GM21825 (cell line): Measurements from ENCODE around the gene EMC9.
"Not testable (repeated sequence)": the region's sequence is repeated elsewhere in the genome, so short reads cannot be mapped to it uniquely, and the experiment has no call there.

Experiments
- ATAC-seq: cut with Tn5 transposase; IDR thresholded peaks from one replicate; pipeline ENCODE4 v1.9.1; 2021; ENCODE audit warnings: mild to moderate bottlenecking, moderate library complexity; ENCODE audit not compliant: unreplicated experiment

Gene EMC9

GRCh38 chr14:24110523-24110922 is 30.9 kb downstream of the EMC9 start:
- no peak for ATAC-seq

DNA sequence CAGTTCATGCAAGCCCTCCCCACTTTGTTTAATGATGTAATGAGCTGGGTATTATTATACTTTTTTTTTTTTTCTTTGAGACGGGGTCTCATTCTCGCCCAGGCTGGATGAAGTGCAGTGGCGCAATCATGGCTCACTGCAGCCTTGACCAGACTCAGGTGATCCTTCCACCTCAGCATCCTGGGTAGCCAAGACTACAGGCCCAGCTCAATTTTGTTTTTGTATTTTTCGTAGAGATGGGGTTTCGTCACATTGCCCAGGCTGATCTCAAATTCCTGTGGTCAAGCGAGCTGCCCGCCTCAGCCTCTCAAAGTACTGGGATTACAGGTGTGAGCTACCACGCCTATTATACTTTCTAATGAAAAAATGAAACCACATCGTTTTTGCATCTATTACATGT is 31.3 kb downstream of the EMC9 start:
- ATAC-seq, result no peak

GRCh38 chr14:24108336-24108874 is 33.0 kb downstream of the EMC9 start:
- peak; percentile 24 for ATAC-seq

DNA sequence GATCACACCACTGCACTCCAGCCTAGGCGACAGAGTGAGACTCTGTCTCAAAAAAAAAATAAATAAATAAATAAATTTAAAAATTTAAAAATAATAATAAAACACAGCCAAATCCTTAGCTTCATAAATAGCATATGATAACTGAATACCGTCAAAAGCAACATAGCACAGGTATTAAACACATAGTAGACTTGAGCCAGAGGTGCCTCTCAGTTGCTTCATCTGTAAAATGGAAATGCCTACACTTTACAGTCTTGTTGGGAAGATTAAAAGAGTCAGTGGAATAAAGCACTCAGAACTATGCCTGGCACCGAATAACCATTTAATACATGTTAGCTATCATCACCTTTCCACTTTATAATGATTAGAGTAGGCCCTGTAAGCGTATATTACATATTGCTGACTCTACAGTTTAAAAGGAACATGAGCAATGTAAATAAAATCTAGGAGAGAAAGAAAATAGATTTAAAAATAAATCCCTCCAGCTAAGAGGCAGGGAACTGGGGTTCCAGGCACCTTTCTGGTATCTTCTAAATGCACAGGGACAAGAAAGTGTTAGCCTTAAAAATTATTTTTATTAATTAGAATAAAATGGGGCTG is 34.6 kb downstream of the EMC9 start:
- ATAC-seq, result no peak

GRCh38 chr14:24105609-24106239 is 35.7 kb downstream of the EMC9 start:
- ATAC-seq, result not testable (repeated sequence)

DNA sequence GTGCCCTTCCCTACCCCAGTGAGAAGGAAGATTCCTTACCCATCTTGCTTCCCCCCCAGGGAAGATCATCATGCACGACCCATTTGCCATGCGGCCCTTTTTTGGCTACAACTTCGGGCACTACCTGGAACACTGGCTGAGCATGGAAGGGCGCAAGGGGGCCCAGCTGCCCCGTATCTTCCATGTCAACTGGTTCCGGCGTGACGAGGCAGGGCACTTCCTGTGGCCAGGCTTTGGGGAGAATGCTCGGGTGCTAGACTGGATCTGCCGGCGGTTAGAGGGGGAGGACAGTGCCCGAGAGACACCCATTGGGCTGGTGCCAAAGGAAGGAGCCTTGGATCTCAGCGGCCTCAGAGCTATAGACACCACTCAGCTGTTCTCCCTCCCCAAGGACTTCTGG is 37.9 kb downstream of the EMC9 start:
- ATAC-seq, result no peak

DNA sequence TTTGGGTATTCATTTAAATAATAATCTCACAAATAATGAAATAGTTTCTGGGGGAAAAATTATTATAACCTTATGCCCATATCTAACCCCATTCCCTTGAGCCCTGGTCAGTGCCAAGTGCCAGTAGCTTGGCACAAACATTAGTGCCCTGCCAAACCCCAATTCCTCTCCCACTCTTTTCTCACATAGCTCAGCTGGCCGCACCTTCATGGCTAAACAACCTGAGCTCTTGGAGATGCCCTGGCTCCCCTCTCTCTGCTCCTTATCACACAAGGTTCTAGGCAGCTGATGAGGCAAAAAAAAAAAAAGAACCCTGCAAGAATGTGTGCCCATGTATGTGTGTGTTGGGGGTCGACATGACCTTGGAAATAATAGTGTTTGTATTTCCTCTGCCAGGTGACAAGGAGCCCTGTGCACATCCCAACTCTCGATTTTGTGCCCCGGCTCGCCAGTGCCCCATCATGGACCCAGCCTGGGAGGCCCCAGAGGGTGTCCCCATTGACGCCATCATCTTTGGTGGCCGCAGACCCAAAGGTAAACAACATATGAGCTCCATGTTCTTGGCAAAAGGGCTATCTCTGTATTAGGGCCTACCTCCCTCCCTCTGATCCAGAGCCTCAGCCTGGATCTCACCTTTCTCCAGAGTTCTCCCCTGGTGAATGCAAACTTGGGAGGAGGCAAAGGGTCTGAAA is 38.9 kb downstream of the EMC9 start:
- ATAC-seq, result no peak

- no peak for ATAC-seq
Observed at GRCh38 chr14:24100982-24101494, 40.4 kb downstream of the EMC9 start.

DNA sequence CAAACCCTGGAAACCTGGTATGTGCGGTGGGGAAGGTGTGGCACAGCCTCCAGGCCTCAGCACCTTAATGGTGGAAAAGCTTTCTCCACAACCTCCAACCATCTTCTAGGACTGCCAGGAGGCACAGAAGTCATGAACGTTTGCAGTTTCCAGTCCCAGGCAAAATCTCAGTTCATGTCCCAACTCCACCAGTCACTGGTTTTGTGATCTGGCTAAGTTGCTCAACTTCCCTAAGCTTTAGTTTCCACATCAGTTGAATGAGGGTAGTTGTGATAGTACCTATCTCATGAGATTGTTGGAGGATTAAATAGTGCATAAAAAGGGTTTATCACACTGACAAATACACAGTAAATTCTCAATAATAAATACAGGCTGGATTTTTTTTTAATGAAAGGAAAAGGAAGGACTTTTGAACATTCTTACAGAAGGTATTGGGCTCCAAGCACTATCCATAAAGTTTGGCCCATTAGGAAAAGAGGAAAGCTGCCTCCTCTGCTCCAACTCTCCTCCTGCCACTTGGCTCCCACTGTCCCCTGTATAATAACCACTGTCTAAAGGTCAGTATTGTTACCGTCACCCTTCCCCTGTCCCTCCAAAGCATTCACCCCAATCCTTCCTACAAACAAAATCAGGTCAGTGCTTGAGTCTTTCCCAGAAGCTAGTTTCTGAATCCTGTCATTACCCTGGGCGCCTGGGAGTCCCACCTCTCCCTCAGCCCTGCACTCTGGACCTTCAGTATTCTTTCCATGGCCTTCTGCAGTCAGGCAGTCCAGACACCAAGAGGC is 41.0 kb downstream of the EMC9 start:
- no peak for ATAC-seq

DNA sequence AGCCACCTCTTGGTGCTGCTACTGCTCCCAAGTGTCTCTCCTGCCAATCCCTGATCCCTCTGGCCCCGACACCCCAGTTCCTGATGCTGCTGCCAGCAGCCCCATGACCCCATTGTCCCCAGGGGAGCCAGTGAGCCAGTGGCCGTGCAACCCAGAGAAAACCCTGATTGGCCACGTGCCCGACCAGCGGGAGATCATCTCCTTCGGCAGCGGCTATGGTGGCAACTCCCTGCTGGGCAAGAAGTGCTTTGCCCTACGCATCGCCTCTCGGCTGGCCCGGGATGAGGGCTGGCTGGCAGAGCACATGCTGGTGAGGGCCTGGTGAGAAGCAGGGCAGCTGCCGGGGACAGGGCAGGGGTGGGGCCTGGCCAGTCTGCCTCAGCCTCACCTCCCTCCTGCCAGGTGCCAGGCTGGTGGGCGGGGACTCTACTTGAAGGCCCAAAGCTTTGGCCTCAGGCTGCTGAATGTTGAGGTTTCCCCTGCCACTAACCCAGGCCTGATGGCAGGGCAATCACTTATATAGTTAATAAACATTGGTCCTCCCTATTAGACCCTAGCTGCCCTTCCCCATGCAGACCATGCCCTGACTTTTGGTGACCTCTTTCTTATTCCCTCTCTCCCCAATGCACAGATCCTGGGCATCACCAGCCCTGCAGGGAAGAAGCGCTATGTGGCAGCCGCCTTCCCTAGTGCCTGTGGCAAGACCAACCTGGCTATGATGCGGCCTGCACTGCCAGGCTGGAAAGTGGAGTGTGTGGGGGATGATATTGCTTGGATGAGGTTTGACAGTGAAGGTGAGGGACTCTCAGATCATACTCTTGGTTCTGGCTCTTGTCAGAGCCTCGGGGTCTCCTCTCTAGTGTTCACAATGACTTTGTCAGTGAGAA is 42.2 kb downstream of the EMC9 start:
- ATAC-seq, result no peak

- no peak for ATAC-seq
Observed at GRCh38 chr14:24098229-24098926, 43.0 kb downstream of the EMC9 start.

GRCh38 chr14:24096545-24097181 is 44.7 kb downstream of the EMC9 start:
- ATAC-seq, result no peak

DNA sequence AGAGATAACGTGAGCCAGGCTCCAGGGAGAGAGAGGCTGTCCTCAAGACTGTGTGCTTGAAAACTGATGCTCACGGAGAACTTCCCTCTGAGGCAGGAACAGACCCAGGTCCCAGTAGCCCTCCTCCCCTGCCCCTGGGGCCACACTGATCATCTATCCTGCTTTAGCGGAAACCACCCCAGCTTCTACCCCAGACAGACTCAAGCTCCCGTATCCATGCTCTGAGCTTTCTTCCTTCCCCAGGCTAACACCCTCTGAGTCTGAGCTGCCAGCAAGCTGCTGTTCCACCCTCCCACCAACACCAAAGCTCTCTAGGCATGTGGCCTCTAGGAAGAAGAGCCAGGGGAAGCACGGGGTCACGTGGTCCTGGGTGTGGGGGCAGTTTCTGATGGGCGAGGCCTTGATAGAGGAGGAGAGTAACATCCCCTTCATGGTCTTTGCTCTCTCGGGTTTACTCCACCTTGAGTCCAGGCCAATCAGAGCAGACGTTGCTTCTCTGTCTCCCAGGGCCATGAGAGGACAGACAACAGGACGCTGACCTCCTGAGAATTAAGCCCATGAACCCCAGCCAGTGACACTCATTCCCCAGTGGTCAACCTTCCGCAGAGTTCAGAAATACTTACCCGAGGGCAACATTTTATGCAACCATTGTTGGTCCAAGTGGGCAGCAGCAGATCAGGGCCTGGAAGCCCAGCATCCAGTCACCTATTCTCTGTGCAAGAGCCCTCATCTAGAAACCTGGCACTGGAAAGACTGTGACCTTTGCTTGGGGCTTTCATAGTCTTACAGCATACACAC is 45.9 kb downstream of the EMC9 start:
- peak; percentile 71 for ATAC-seq

- ATAC-seq, result no peak
Observed at GRCh38 chr14:24094841-24095270, 46.5 kb downstream of the EMC9 start.

- ATAC-seq, result peak; percentile 46
Observed at GRCh38 chr14:24093901-24094840, 47.2 kb downstream of the EMC9 start, which contains the start of gene PCK2. Gene PCK2, plus strand, starts transcription at chr14:24094311. Its CDS starts 95 bp downstream, at chr14:24094406.

GRCh38 chr14:24093207-24093900 is 48.0 kb downstream of the EMC9 start:
- no peak for ATAC-seq
